Mesendoderm (in vitro differentiated cells): Measurements from ENCODE around the gene UNKL.

Source experiments
- DNase-seq: peaks from one replicate; pipeline ENCODE4 v3.0.0; 2013
- H2AK5ac ChIP-seq: 2 replicates; pipeline ENCODE4 v1.6.1; 2013; ENCODE audit warnings: low read length, inconsistent platforms
- H2BK120ac ChIP-seq: 2 replicates; pipeline ENCODE4 v1.6.1; 2013; ENCODE audit warnings: low read depth, mild to moderate bottlenecking, low read length, moderate library complexity, mixed read lengths
- H2BK15ac ChIP-seq: replicated peaks from 2 replicates; pipeline ENCODE4 v1.6.1; 2013; ENCODE audit warnings: low read depth, mild to moderate bottlenecking, moderate library complexity
- H2BK5ac ChIP-seq: 2 replicates; pipeline ENCODE4 v1.6.1; 2013; ENCODE audit warnings: low read length, inconsistent platforms
- H3K18ac ChIP-seq: 2 replicates; pipeline ENCODE4 v1.6.1; 2013; ENCODE audit warnings: mild to moderate bottlenecking, low read length, mixed read lengths
- H3K23ac ChIP-seq: one replicate; pipeline ENCODE4 v1.6.1; 2013; ENCODE audit warnings: low read length
- H3K27ac ChIP-seq: 2 replicates; pipeline ENCODE4 v1.5.1; 2013; ENCODE audit warnings: low read depth, mild to moderate bottlenecking, inconsistent platforms, low read length, moderate library complexity
- H3K27me3 ChIP-seq: 2 replicates; pipeline ENCODE4 v1.6.1; 2013; ENCODE audit warnings: low read length, control low read depth, mild to moderate bottlenecking, inconsistent platforms; ENCODE audit not compliant: insufficient read depth, poor library complexity
- H3K36me3 ChIP-seq: 2 replicates; pipeline ENCODE4 v1.6.1; 2013; ENCODE audit warnings: low read length, inconsistent platforms; ENCODE audit not compliant: control insufficient read depth, insufficient read depth
- H3K4ac ChIP-seq: one replicate; pipeline ENCODE4 v1.6.1; 2013; ENCODE audit warnings: low read depth, mild to moderate bottlenecking, low read length, moderate library complexity
- H3K4me1 ChIP-seq: 2 replicates; pipeline ENCODE4 v1.6.1; 2013; ENCODE audit warnings: low read depth, low read length, inconsistent platforms; ENCODE audit not compliant: control insufficient read depth
- H3K4me2 ChIP-seq: 2 replicates; pipeline ENCODE4 v1.6.1; 2013; ENCODE audit warnings: low read length
- H3K4me3 ChIP-seq: 2 replicates; pipeline ENCODE4 v1.5.1; 2013; ENCODE audit warnings: mild to moderate bottlenecking, low read length
- H3K56ac ChIP-seq: one replicate; pipeline ENCODE4 v1.6.1; 2013; ENCODE audit warnings: low read length
- H3K79me1 ChIP-seq: 2 replicates; pipeline ENCODE4 v1.6.1; 2013; ENCODE audit warnings: low read length, inconsistent platforms
- H3K79me2 ChIP-seq: 2 replicates; pipeline ENCODE4 v1.6.1; 2013; ENCODE audit warnings: mild to moderate bottlenecking, low read length; ENCODE audit not compliant: control insufficient read depth, insufficient read depth
- H3K9ac ChIP-seq: 2 replicates; pipeline ENCODE4 v1.6.1; 2013; ENCODE audit warnings: low read length, inconsistent platforms
- H4K5ac ChIP-seq: one replicate; pipeline ENCODE4 v1.6.1; 2013; ENCODE audit warnings: low read length
- H4K8ac ChIP-seq: one replicate; pipeline ENCODE4 v1.6.1; 2013; ENCODE audit warnings: low read depth, mild to moderate bottlenecking, control low read depth, low read length, moderate library complexity
- WGBS: extraction: QIAGEN DNeasy Blood & Tissue Kit; methylation state at CpG from one replicate; pipeline ENCODE4 v1.1.7; 2013; ENCODE audit warnings: low lambda C conversion rate, missing lambda C conversion rate; ENCODE audit not compliant: insufficient coverage; ENCODE audit errors: extremely low coverage; 5-methylcytosine and 5-hydroxymethylcytosine counted together

Gene UNKL

GRCh38 chr16:1448536-1449116 lies 34.1 kb upstream of the UNKL start:
- peaks cover 3% of the 10 kb centered on the region for H3K36me3 ChIP-seq

GRCh38 chr16:1447965-1448364 lies 33.5 kb upstream of the UNKL start:
- Histone ChIP-seq H3K36me3 (peaks cover 3% of the 10 kb centered on the region), H3K79me1 (no peaks in the 10 kb centered on the region), H3K23ac (no peak overlapping the region), H2BK15ac (no peak overlapping the region), H4K5ac (no peak overlapping the region), H3K4me1 (no peaks in the 10 kb centered on the region), H4K8ac (no peak overlapping the region), H3K27ac (no peak overlapping the region), H3K56ac (no peak overlapping the region), H3K4ac (no peak overlapping the region), H3K9ac (no peak overlapping the region), H3K4me3 (no peak overlapping the region), H3K79me2 (no peaks in the 10 kb centered on the region), H2AK5ac (no peak overlapping the region), H2BK5ac (no peak overlapping the region), H3K18ac (no peak overlapping the region), H3K4me2 (no peak overlapping the region), H3K27me3 (no peaks in the 10 kb centered on the region), H2BK120ac (no peak overlapping the region)
- no CpG with 5 or more reads among the region's 11 CpGs for WGBS
- DNase-seq, result no peak

More at GRCh38 chr16:1448536-1449116, 34.1 kb upstream of the UNKL start:
- Histone ChIP-seq H3K27ac (no peak overlapping the region), H3K4me3 (no peak overlapping the region), H3K79me2 (no peaks in the 10 kb centered on the region), H3K27me3 (no peaks in the 10 kb centered on the region), H3K9ac (no peak overlapping the region), H3K18ac (no peak overlapping the region), H3K4ac (no peak overlapping the region), H3K23ac (no peak overlapping the region), H3K4me2 (no peak overlapping the region), H4K5ac (no peak overlapping the region), H3K56ac (no peak overlapping the region), H2BK120ac (no peak overlapping the region), H3K79me1 (no peaks in the 10 kb centered on the region), H3K4me1 (no peaks in the 10 kb centered on the region), H2BK5ac (no peak overlapping the region), H2BK15ac (no peak overlapping the region), H2AK5ac (no peak overlapping the region), H4K8ac (no peak overlapping the region)
- DNase-seq, result no peak
- WGBS, result no CpG with 5 or more reads among the region's 30 CpGs

- H3K56ac ChIP-seq, result no peak overlapping the region
- no peaks in the 10 kb centered on the region for H3K4me1 ChIP-seq
- no peak overlapping the region for H2BK5ac ChIP-seq
- H3K4me3 ChIP-seq, result no peak overlapping the region
- no peak overlapping the region for H3K18ac ChIP-seq
- H4K5ac ChIP-seq, result no peak overlapping the region
- no peak overlapping the region for H3K4me2 ChIP-seq
- no peak overlapping the region for H2AK5ac ChIP-seq
- DNase-seq, result no peak
- H3K27me3 ChIP-seq, result no peaks in the 10 kb centered on the region
- no peak overlapping the region for H3K4ac ChIP-seq
- H3K36me3 ChIP-seq, result peaks cover under 1% of the 10 kb centered on the region
- no peaks in the 10 kb centered on the region for H3K79me2 ChIP-seq
- no peak overlapping the region for H3K27ac ChIP-seq
- no peak overlapping the region for H4K8ac ChIP-seq
- no peak overlapping the region for H3K9ac ChIP-seq
- no peak overlapping the region for H3K23ac ChIP-seq
- WGBS, result no CpG with 5 or more reads among the region's 41 CpGs
- H2BK15ac ChIP-seq, result no peak overlapping the region
- H2BK120ac ChIP-seq, result no peak overlapping the region
- no peaks in the 10 kb centered on the region for H3K79me1 ChIP-seq
Observed at GRCh38 chr16:1446296-1447080, 32.0 kb upstream of the UNKL start.

GRCh38 chr16:1445518-1446203 lies 31.2 kb upstream of the UNKL start:
- no peaks in the 10 kb centered on the region for H3K27me3 ChIP-seq
- H3K56ac ChIP-seq, result no peak overlapping the region
- no peaks in the 10 kb centered on the region for H3K79me1 ChIP-seq
- H3K27ac ChIP-seq, result no peak overlapping the region
- no peak for DNase-seq
- no peak overlapping the region for H4K5ac ChIP-seq
- H3K4me3 ChIP-seq, result no peak overlapping the region
- H3K4ac ChIP-seq, result no peak overlapping the region
- H4K8ac ChIP-seq, result no peak overlapping the region
- no peak overlapping the region for H2BK120ac ChIP-seq
- H3K23ac ChIP-seq, result no peak overlapping the region
- no peaks in the 10 kb centered on the region for H3K36me3 ChIP-seq
- H3K4me2 ChIP-seq, result no peak overlapping the region
- H3K9ac ChIP-seq, result no peak overlapping the region
- no peak overlapping the region for H2BK15ac ChIP-seq
- no CpG with 5 or more reads among the region's 25 CpGs for WGBS
- no peak overlapping the region for H3K18ac ChIP-seq
- no peak overlapping the region for H2AK5ac ChIP-seq
- H3K79me2 ChIP-seq, result no peaks in the 10 kb centered on the region
- no peak overlapping the region for H2BK5ac ChIP-seq
- H3K4me1 ChIP-seq, result no peaks in the 10 kb centered on the region

GRCh38 chr16:1444730-1445517 lies 30.4 kb upstream of the UNKL start:
- no peak for DNase-seq
- Histone ChIP-seq H3K27me3 (no peaks in the 10 kb centered on the region), H2BK120ac (no peak overlapping the region), H3K27ac (no peak overlapping the region), H3K79me1 (no peaks in the 10 kb centered on the region), H4K8ac (no peak overlapping the region), H2BK15ac (no peak overlapping the region), H3K4me2 (no peak overlapping the region), H3K23ac (no peak overlapping the region), H3K56ac (no peak overlapping the region), H3K9ac (no peak overlapping the region), H4K5ac (no peak overlapping the region), H3K18ac (no peak overlapping the region), H2BK5ac (no peak overlapping the region), H3K36me3 (no peaks in the 10 kb centered on the region), H3K4me3 (no peak overlapping the region), H3K4ac (no peak overlapping the region), H3K4me1 (no peaks in the 10 kb centered on the region), H2AK5ac (no peak overlapping the region), H3K79me2 (no peaks in the 10 kb centered on the region)
- WGBS, result no CpG with 5 or more reads among the region's 48 CpGs
